ENCODE results near the gene ZNF385B.

DNA sequence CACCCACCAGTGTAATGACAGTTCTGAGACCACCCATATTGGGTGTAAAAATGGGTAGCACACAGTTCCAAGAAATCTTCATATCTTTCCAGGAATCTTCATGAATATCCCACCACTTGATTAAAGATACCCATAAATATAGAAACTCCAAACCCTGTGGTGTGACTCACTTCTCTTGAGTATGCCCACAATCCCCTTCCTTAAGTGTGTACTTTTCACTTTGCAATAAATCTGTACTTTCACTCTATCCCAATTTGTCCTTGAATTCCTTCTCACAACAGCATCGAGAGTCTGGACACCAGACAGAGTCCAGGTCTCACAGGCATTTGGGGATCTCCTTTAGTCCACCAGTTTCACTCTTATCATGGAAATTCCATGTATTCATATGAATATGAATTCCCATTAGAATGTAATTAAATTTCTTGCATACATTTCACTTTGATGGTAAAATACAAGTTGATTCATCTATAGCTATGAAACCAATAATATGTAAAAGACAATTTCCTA lies 309.8 kb downstream of the ZNF385B start:
- TF ChIP-seq POLR2A (IDR thresholded peaks at IDR 0.05) (no peak), CTCF (IDR thresholded peaks at IDR 0.05) (no peak)
